Adrenal gland (tissue), 19 donors: Measurements from ENCODE around the gene FLT3LG. TPM values are rescaled to one million over a fixed set of nuclear protein-coding genes. Genes with fewer than 3 reads are reported as not detected.

Source experiments
- DNase-seq, 7 donors: peaks; one replicate each; pipeline ENCODE4 v3.0.0-alpha.2; 2019 to 2020
- H3K27ac ChIP-seq, 5 donors: fragments of 200-600 bp; sonication (generic) in 4 of 5; 1 replicate in 3 of 5; 2 replicates in 2 of 5; pipeline versions ENCODE4 v1.5.1 to v1.8.0; 2016 to 2020; ENCODE audit warnings: mild to moderate bottlenecking in 1 of 5
- H3K27me3 ChIP-seq: fragments of 200-600 bp; 2 replicates; pipeline ENCODE4 v1.8.0; 2021
- H3K36me3 ChIP-seq, 2 donors: fragments of 200-600 bp; replicated peaks in 1 of 2; 1 replicate in 1 of 2; 2 replicates in 1 of 2; pipeline versions ENCODE4 v1.5.1 to v1.8.0; 2018 to 2022
- H3K4me1 ChIP-seq, 2 donors: fragments of 200-600 bp; replicated peaks in 1 of 2; 1 replicate in 1 of 2; 2 replicates in 1 of 2; pipeline versions ENCODE4 v1.5.1 to v1.8.0; 2018 to 2021
- H3K4me3 ChIP-seq, 4 donors: fragments of 200-600 bp; sonication (generic) in 3 of 4; one replicate each; pipeline ENCODE4 v1.5.1; 2016 to 2018
- H3K9me3 ChIP-seq, 3 donors: fragments of 200-600 bp; sonication (generic) in 1 of 3; replicated peaks in 1 of 3; 1 replicate in 2 of 3; 2 replicates in 1 of 3; pipeline versions ENCODE4 v1.5.1 to v1.8.0; 2016 to 2021
- POLR2A ChIP-seq, 2 donors: fragments of 450-650 bp; IDR thresholded peaks; one replicate each; pipeline ENCODE4 v1.6.1; 2017; ENCODE audit warnings: antibody characterized with exemption in 2 of 2, mild to moderate bottlenecking in 2 of 2, moderate library complexity in 1 of 2
- WGBS, 4 donors: extraction: QIAGEN DNeasy Blood & Tissue Kit in 2 of 4; methylation state at CpG; one replicate each; pipeline versions ENCODE4 v1.1.5 to v1.1.7; 2013 to 2017; 5-methylcytosine and 5-hydroxymethylcytosine counted together
- intact Hi-C, 2 donors: fragments of 100-400 bp; cut with DNase I; formaldehyde crosslinking; loops; one replicate each; pipeline versions ENCODE4 v1.14.1 to v1.15.0; 2022 to 2023
- long read RNA-seq, 10 donors: library from polyadenylated mRNA in 3 of 10; unstranded in 2 of 10; stranded (forward) in 1 of 10; transcript quantifications; one replicate each; pipeline ENCODE4 v2.0.0 and lab custom pipeline, GENCODE V29; 2021 to 2026
- polyA plus RNA-seq, 3 donors: library from polyadenylated mRNA; stranded (reverse); fragments of 200-250 nt in 2 of 3; fragments of 350-450 nt in 1 of 3; fragmentation: Illumina TruSeq in 1 of 3; extraction: RNeasy Lipid Tissue Mini Kit (QIAGEN cat#74804) in 1 of 3; gene quantifications; one replicate each; pipeline ENCODE4 v1.2.3, GENCODE V29; 2013 to 2014
- total RNA-seq, 9 donors: library from RNA; depleted of rRNA in 4 of 9; stranded (reverse); fragments of >200 nt in 4 of 9; fragments of 120-200 nt in 1 of 9; fragmentation: NEBNext Ultra II Directional in 1 of 9; extraction: Animal tissue kit (Norgen Biotek cat#: 25700) in 1 of 9; gene quantifications; one replicate each; pipeline versions ENCODE4 v1.1.0 to v1.2.4, GENCODE V29; 2013 to 2023
- TF ChIP-seq, protein P1 (sequence below), 6 experiments: fragments of 450-650 bp in 4 of 6; fragments of 200-600 bp in 2 of 6; sonication (generic) in 1 of 6; IDR thresholded peaks; 1 replicate in 5 of 6; 2 replicates in 1 of 6; pipeline versions ENCODE4 v1.5.1 to v1.8.0; 2016 to 2021; ENCODE audit warnings: antibody characterized with exemption in 6 of 6, mild to moderate bottlenecking in 2 of 6, moderate library complexity in 1 of 6
- donor health status: healthy with polysubstance abuse.
- donor health status: Bipolar disorder and iron deficiency.
- donor health status: DM: yes; HTN: yes; CAD: no.
- donor health status: DM: no; HTN: no; CAD: no.
- donor health status: DM: no; HTN: no; CAD: no.
- donor health status: DM: yes; HTN: yes; CAD: no.

Gene FLT3LG, protein sequence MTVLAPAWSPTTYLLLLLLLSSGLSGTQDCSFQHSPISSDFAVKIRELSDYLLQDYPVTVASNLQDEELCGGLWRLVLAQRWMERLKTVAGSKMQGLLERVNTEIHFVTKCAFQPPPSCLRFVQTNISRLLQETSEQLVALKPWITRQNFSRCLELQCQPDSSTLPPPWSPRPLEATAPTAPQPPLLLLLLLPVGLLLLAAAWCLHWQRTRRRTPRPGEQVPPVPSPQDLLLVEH
- total RNA-seq: 10 to 100 TPM in 3 of 9 donors, 1 to 10 TPM in 6; 1.2 to 10.6 (median 8.4) TPM
- 10 to 100 TPM in 2 of 3 donors, 1 to 10 TPM in 1; 1.8 to 33.8 (median 24.7) TPM for polyA plus RNA-seq
- long read RNA-seq, donor 1: 0 reads
- long read RNA-seq, donor 2: 0 reads
- long read RNA-seq, donor 3: 0 reads
- long read RNA-seq, donor 4, partial matches to known transcripts: 1 of 5 reads
- long read RNA-seq, donor 4, other reads (novel, unspliced or antisense): 2 of 5 reads
- long read RNA-seq, donor 5, partial matches to known transcripts: 1 of 7 reads
- long read RNA-seq, donor 5, other reads (novel, unspliced or antisense): 1 of 7 reads
- long read RNA-seq, donor 6, partial matches to known transcripts: 0 of 5 reads
- long read RNA-seq, donor 6, other reads (novel, unspliced or antisense): 2 of 5 reads
- long read RNA-seq, donor 7: 0 reads
- long read RNA-seq, donor 8: 0 reads
- long read RNA-seq, donor 9: 0 reads
- long read RNA-seq, donor 10: 0 reads

DNA sequence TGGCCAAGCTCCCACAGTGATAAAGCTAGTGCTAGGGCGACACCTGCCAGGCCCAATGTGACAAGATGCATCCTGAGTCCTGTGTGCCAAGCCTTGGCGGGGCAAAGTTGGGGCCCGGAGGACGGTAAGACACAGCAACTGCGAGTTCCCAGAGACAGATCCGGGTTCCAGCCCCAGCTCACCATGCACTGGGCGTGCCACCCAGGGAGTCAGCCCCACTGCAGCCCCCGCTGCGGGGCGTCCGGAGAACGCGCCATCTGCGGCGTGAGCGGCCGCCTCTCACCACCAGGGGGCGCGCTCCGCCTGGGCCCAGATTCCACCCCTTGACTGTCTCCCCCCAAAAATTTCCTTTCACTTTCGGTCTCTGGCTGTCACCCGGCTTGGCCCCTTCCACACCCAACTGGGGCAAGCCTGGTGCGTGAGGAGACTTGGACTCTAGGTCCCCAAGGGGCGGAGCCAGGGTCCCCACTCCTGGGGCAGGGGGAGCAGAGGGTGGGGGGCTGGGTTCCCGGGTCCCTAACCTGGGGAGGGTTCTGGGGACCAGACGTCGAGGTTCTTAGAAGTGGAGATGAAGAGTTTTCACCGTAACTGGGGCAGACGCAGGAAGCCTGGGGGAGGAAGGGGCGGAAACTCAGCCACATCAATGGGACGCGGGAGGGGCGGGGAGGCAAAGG, at the start of gene FLT3LG:
Gene FLT3LG, plus strand, starts transcription at position 348 of the 674 bp plus-strand sequence. CDS start 425 bp downstream, outside the sequence.
- peak; percentile 70 to 87 (median 78) for DNase-seq
- intact Hi-C loops: no loop called here
- peak within 1 kb of the TSS in 3 of 4 donors; percentile 73 to 94 (median 73) for H3K4me3 ChIP-seq
- peak within 1 kb of the TSS in 4 of 5 donors; percentile 35 to 74 (median 72) for H3K27ac ChIP-seq
- 1 to 2% (median 1%) methylated on average over 9 to 33 of the region's 33 CpGs for WGBS, 4 donors
- H3K27me3 ChIP-seq: no peaks in the 10 kb centered on the region
- H3K9me3 ChIP-seq: no peaks in the 10 kb centered on the region
- no peak for TF ChIP-seq POLR2A (IDR thresholded peaks at IDR 0.05)
- TF ChIP-seq, protein P1, sequence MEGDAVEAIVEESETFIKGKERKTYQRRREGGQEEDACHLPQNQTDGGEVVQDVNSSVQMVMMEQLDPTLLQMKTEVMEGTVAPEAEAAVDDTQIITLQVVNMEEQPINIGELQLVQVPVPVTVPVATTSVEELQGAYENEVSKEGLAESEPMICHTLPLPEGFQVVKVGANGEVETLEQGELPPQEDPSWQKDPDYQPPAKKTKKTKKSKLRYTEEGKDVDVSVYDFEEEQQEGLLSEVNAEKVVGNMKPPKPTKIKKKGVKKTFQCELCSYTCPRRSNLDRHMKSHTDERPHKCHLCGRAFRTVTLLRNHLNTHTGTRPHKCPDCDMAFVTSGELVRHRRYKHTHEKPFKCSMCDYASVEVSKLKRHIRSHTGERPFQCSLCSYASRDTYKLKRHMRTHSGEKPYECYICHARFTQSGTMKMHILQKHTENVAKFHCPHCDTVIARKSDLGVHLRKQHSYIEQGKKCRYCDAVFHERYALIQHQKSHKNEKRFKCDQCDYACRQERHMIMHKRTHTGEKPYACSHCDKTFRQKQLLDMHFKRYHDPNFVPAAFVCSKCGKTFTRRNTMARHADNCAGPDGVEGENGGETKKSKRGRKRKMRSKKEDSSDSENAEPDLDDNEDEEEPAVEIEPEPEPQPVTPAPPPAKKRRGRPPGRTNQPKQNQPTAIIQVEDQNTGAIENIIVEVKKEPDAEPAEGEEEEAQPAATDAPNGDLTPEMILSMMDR (IDR thresholded peaks at IDR 0.05): peak; percentile 90 to 99 (median 96)
- no peaks in the 10 kb centered on the region for H3K36me3 ChIP-seq
- peaks cover 5 to 6% of the 10 kb centered on the region in 2 donors for H3K4me1 ChIP-seq

DNA sequence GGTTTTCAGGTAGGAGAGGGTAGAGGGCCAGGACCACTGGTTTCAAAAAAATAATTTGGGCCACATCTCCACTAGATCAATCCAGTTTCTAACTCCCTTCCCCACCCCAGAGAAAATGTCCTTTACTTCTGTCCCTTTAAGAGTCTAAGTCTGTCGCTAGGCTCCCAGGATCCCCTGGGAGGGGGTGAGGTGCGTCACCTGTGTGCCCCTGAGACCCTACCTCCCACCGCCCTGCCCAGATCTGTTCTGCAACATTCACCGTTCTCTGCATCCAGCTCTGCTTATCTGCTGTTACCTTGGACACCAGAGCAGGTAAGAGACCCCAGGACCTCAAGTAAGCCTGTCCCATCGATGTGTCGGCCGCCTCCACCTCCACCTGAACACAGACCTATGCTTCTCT, 48.8 kb upstream of the FLT3LG start, which contains the start of gene GFY:
Gene GFY, plus strand, starts transcription at position 211 of the 400 bp plus-strand sequence. CDS start 1,043 bp downstream, outside the sequence.
- Histone ChIP-seq H3K4me1 (peaks cover 0 to 26% of the 10 kb centered on the region in 2 donors), H3K27ac (no peak within 1 kb of the TSS), H3K4me3 (no peak within 1 kb of the TSS), H3K27me3 (peaks cover 78% of the 10 kb centered on the region), H3K9me3 (no peaks in the 10 kb centered on the region), H3K36me3 (no peaks in the 10 kb centered on the region)
- 41 to 74% (median 54%) methylated on average over 7 of the region's 7 CpGs for WGBS, 4 donors
- DNase-seq: no peak
- intact Hi-C loops: no loop called here
- TF ChIP-seq POLR2A (IDR thresholded peaks at IDR 0.05): no peak

DNA sequence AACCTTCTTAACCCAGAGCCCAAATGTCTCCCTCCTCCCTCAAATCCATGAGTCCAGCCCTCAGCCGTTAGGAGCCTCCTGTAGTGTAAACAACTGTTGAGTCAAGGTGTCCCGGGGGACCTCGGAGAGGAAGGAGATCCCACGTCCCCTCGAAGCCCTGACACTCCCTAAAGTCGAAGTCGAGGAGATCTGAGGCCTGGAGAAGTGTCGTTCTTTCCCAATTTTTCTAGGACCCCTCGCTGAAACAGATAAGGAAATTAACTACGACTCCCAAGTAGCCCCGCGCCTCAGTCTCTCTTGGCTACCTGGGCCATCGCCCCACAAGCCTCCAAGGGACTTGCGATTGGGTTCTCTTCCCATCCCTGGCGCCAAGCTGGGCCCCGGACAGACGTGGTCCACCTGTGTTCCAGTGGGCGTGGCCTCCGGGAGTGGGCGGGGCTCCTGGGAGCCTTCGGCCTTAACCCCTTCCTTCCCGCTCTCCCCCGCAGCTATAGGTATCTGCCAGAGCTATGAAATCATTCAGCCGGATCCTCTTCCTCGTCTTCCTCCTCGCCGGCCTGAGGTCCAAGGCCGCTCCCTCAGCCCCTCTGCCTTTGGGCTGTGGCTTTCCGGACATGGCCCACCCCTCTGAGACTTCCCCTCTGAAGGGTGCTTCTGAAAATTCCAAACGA, 48.0 kb upstream of the FLT3LG start:
- TF ChIP-seq, protein P1 (IDR thresholded peaks at IDR 0.05): no peak
- TF ChIP-seq POLR2A (IDR thresholded peaks at IDR 0.05): no peak
- WGBS, 4 donors: 3 to 5% (median 4%) methylated on average over 11 to 30 of the region's 30 CpGs
- Histone ChIP-seq H3K27ac (no peak overlapping the region), H3K27me3 (peaks cover 85% of the 10 kb centered on the region), H3K9me3 (no peaks in the 10 kb centered on the region), H3K36me3 (no peaks in the 10 kb centered on the region), H3K4me3 (no peak overlapping the region), H3K4me1 (peaks cover 0 to 25% of the 10 kb centered on the region in 2 donors)
- intact Hi-C loops: no loop called here
- DNase-seq: no peak

DNA sequence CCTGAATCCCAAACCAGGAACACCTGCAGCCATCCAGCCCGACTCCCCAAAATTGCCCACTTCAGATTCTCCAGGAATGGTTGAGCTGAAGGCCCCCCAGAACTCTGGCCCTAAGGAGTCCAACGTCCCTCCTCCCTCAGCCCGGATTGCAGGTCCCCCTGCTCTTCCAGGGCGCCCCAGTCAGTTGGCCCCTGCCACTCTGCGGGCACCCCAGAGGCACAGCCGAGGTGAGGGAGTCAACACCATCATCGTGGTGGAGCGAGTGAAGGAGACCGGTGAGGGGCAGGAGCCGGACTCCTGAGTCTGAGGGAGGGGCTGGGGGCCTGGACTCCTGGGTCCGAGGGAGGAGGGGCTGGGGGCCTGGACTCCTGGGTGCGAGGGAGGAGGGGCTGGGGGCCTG, 46.7 kb upstream of the FLT3LG start:
- intact Hi-C loops: no loop called here
- DNase-seq: no peak
- Histone ChIP-seq H3K36me3 (no peaks in the 10 kb centered on the region), H3K27ac (no peak overlapping the region), H3K9me3 (no peaks in the 10 kb centered on the region), H3K4me1 (peaks cover 0 to 20% of the 10 kb centered on the region in 2 donors), H3K27me3 (peaks cover 85% of the 10 kb centered on the region), H3K4me3 (no peak overlapping the region)
- WGBS, 4 donors: 41 to 47% (median 44%) methylated on average over 2 to 12 of the region's 12 CpGs
- TF ChIP-seq, protein P1 (IDR thresholded peaks at IDR 0.05): no peak
- TF ChIP-seq POLR2A (IDR thresholded peaks at IDR 0.05): no peak
